Common myeloid progenitor, CD34-positive (primary cell): ENCODE data around the gene NTMT1.

Source experiments
- CTCF ChIA-PET: fragments of 350-600 bp; sonication (Branson Sonifier 250); formaldehyde crosslinking; loops from one replicate; lab custom pipeline; 2021; ENCODE audit warnings: antibody characterized with exemption; lab: Charles Lee
- POLR2A ChIA-PET: fragments of 350-600 bp; sonication (Branson Sonifier 250); formaldehyde crosslinking; loops from one replicate; lab custom pipeline; 2021; ENCODE audit warnings: antibody characterized with exemption; lab: Charles Lee
- DNase-seq, 3 donors: peaks; one replicate each; pipeline versions ENCODE4 v3.0.0 to v3.0.0-alpha.2; 2013
- H3K27ac ChIP-seq, 2 experiments: 1 replicate in 1 of 2; 2 replicates in 1 of 2; pipeline ENCODE4 v1.7.0; 2013; ENCODE audit warnings: inconsistent platforms in 2 of 2, low read length in 2 of 2, mild to moderate bottlenecking in 2 of 2, low read depth in 1 of 2, moderate library complexity in 1 of 2; ENCODE audit not compliant: severe bottlenecking in 2 of 2, insufficient read depth in 1 of 2, poor library complexity in 1 of 2
- H3K27me3 ChIP-seq, 5 experiments: replicated peaks in 2 of 5; 1 replicate in 3 of 5; 2 replicates in 2 of 5; pipeline versions ENCODE4 v1.6.1 to v1.7.0; 2013; ENCODE audit warnings: low read length in 4 of 5, mild to moderate bottlenecking in 2 of 5, moderate library complexity in 2 of 5, inconsistent platforms in 1 of 5; ENCODE audit not compliant: insufficient read depth in 5 of 5, control insufficient read depth in 4 of 5
- H3K36me3 ChIP-seq, 4 experiments: 1 replicate in 2 of 4; 2 replicates in 2 of 4; pipeline versions ENCODE4 v1.6.1 to v1.7.0; 2013; ENCODE audit warnings: low read length in 3 of 4, control low read depth in 1 of 4, mild to moderate bottlenecking in 1 of 4; ENCODE audit not compliant: control insufficient read depth in 4 of 4, insufficient read depth in 4 of 4
- H3K4me1 ChIP-seq, 4 experiments: 1 replicate in 3 of 4; 2 replicates in 1 of 4; pipeline versions ENCODE4 v1.6.1 to v1.7.1; 2013; ENCODE audit warnings: low read length in 3 of 4, mild to moderate bottlenecking in 3 of 4, control low read depth in 1 of 4, inconsistent platforms in 1 of 4, moderate library complexity in 1 of 4; ENCODE audit not compliant: control insufficient read depth in 4 of 4, insufficient read depth in 4 of 4; ENCODE audit errors: control extremely low read depth in 1 of 4
- H3K4me3 ChIP-seq, 7 experiments: 1 replicate in 4 of 7; 2 replicates in 3 of 7; pipeline versions ENCODE4 v1.5.1 to v1.7.0; 2013; ENCODE audit warnings: mild to moderate bottlenecking in 7 of 7, low read length in 6 of 7, moderate library complexity in 6 of 7, inconsistent platforms in 2 of 7, low read depth in 2 of 7, control low read depth in 1 of 7; ENCODE audit not compliant: insufficient read depth in 4 of 7, control insufficient read depth in 1 of 7; ENCODE audit errors: extremely low read depth in 1 of 7
- H3K9me3 ChIP-seq, 5 experiments: 1 replicate in 4 of 5; 2 replicates in 1 of 5; pipeline versions ENCODE4 v1.6.1 to v1.7.1; 2013; ENCODE audit warnings: low read length in 4 of 5, mild to moderate bottlenecking in 2 of 5, inconsistent platforms in 1 of 5, low read depth in 1 of 5, moderate library complexity in 1 of 5; ENCODE audit not compliant: control insufficient read depth in 4 of 5, insufficient read depth in 2 of 5; ENCODE audit errors: control extremely low read depth in 1 of 5
- WGBS: methylation state at CpG from one replicate; pipeline ENCODE4 v1.1.5; 2013; ENCODE audit not compliant: insufficient coverage; 5-methylcytosine and 5-hydroxymethylcytosine counted together

Gene NTMT1

GRCh38 chr9:129679537-129679936 is 53.6 kb downstream of the NTMT1 start:
- POLR2A ChIA-PET, result interaction anchor here (0.6 kb wide), 1 partner anchor 14 kb away, joined by 3 read pairs; the partner anchor contains the start of gene PRRX2
- H3K27me3 ChIP-seq, result peaks cover 0 to 33% (median 18%) of the 10 kb centered on the region in 5 experiments
- WGBS, result 87% methylated on average over 9 of the region's 9 CpGs

GRCh38 chr9:129681924-129682323 is 56.0 kb downstream of the NTMT1 start:
- 77% methylated on average over 7 of the region's 11 CpGs for WGBS
- no peaks in the 10 kb centered on the region for H3K9me3 ChIP-seq
- H3K36me3 ChIP-seq, result no peaks in the 10 kb centered on the region
- DNase-seq, result no peak
- H3K27ac ChIP-seq, result no peak overlapping the region
- no peak overlapping the region for H3K4me3 ChIP-seq
- H3K4me1 ChIP-seq, result no peaks in the 10 kb centered on the region
- POLR2A ChIA-PET, result no interaction called here
- H3K27me3 ChIP-seq, result peaks cover 0 to 19% (median 11%) of the 10 kb centered on the region in 5 experiments
- CTCF ChIA-PET, result no interaction called here

More at GRCh38 chr9:129679537-129679936, 53.6 kb downstream of the NTMT1 start:
- Histone ChIP-seq H3K9me3 (no peaks in the 10 kb centered on the region), H3K27ac (no peak overlapping the region), H3K4me1 (no peaks in the 10 kb centered on the region), H3K36me3 (no peaks in the 10 kb centered on the region), H3K4me3 (no peak overlapping the region)
- CTCF ChIA-PET, result no interaction called here
- no peak for DNase-seq

GRCh38 chr9:129682381-129682780 is 56.4 kb downstream of the NTMT1 start:
- H3K4me1 ChIP-seq, result no peaks in the 10 kb centered on the region
- ChIA-PET POLR2A (no interaction called here), CTCF (interaction anchor here (0.6 kb wide), 1 partner anchor 747 kb away, joined by 3 read pairs; no protein-coding TSS in a partner anchor)
- no peaks in the 10 kb centered on the region for H3K36me3 ChIP-seq
- peaks cover 0 to 15% (median 10%) of the 10 kb centered on the region in 5 experiments for H3K27me3 ChIP-seq
- no peak overlapping the region for H3K4me3 ChIP-seq
- no peak overlapping the region for H3K27ac ChIP-seq
- no peaks in the 10 kb centered on the region for H3K9me3 ChIP-seq
- no peak for DNase-seq
- WGBS, result 100% methylated on average over 5 of the region's 7 CpGs

DNA sequence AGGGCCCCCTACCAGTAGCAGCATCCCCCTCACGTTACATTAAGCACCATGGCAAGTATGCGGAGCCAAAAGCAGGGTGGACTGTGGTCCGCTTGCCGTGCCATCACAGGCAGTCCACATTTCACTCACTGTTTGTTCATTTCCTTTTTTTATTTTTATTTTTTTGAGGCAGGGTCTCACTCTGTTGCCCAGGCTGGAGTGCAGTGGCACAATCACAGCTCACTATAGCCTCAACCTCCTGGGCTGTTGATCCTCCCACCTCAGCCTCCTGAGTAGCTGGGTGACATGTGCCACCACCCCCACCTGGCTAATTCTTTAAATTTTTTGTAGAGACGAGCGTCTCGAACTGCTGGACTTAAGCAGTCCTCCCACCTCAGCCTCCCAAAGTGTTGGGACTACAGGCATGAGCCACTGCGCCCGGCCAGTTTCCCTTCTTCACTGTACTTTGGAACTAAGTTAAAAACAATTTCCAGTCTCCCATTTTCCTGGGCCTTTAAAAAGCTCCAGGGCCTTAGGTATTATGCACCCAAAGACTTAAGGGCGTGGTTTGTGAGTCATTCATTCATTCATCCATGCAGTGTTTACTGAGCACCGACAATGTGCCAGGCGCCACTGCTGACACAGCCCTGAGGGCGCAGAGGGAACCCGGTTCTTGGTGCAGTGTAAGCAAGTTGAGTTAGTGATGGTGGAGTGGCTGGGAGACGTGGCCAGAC is 59.4 kb downstream of the NTMT1 start:
- no peaks in the 10 kb centered on the region for H3K4me1 ChIP-seq
- H3K27me3 ChIP-seq, result peaks cover 0 to 9% (median 3%) of the 10 kb centered on the region in 5 experiments
- ChIA-PET POLR2A (no interaction called here), CTCF (interaction anchor here (1.2 kb wide), 1 partner anchor 52 kb away, joined by 3 read pairs; no protein-coding TSS in a partner anchor)
- no peaks in the 10 kb centered on the region for H3K36me3 ChIP-seq
- H3K9me3 ChIP-seq, result no peaks in the 10 kb centered on the region
- no peak overlapping the region for H3K4me3 ChIP-seq
- no peak for DNase-seq
- H3K27ac ChIP-seq, result no peak overlapping the region
- 93% methylated on average over 13 of the region's 15 CpGs for WGBS
